HEK293 (cell line): Measurements from ENCODE around the gene DLG2.

Experiments
- CTCF ChIA-PET: fragments of 350-600 bp; formaldehyde crosslinking; extraction: SDS; loops from one replicate; lab custom pipeline; 2021; ENCODE audit warnings: antibody characterized with exemption; lab: Yijun Ruan, JAX
- POLR2A ChIA-PET: fragments of 300-600 bp; formaldehyde crosslinking; extraction: SDS; loops from one replicate; lab custom pipeline; 2020; ENCODE audit warnings: antibody characterized with exemption, inconsistent platforms; lab: Yijun Ruan, JAX
- H3K27ac ChIP-seq: fragments of 200-500 bp; sonication (Bioruptor generic); 2 replicates; pipeline ENCODE4 v1.5.1; 2014; ENCODE audit warnings: low read depth, low read length, control low read depth, inconsistent platforms; ENCODE audit errors: extremely low read depth
- H3K36me3 ChIP-seq, 2 experiments: fragments of 200-500 bp in 1 of 2; sonication (Bioruptor generic) in 1 of 2; 1 replicate in 1 of 2; 2 replicates in 1 of 2; pipeline ENCODE4 v1.5.1; 2014 to 2017; ENCODE audit warnings: inconsistent platforms in 2 of 2, low read length in 2 of 2; ENCODE audit not compliant: control insufficient read depth in 2 of 2, insufficient read depth in 1 of 2
- H3K4me1 ChIP-seq: fragments of 200-500 bp; sonication (Bioruptor generic); 2 replicates; pipeline ENCODE4 v1.5.1; 2014; ENCODE audit warnings: mild to moderate bottlenecking, low read length, inconsistent platforms; ENCODE audit not compliant: control insufficient read depth, insufficient read depth
- H3K4me3 ChIP-seq: 2 replicates; pipeline ENCODE4 v1.5.1; 2011; ENCODE audit warnings: low read depth, mild to moderate bottlenecking, control low read depth, low read length, moderate library complexity
- H3K9me3 ChIP-seq: fragments of 200-500 bp; sonication (Bioruptor generic); 2 replicates; pipeline ENCODE4 v1.5.1; 2014; ENCODE audit warnings: low read depth, low read length, inconsistent platforms; ENCODE audit not compliant: control insufficient read depth, insufficient read depth
- GLIS2 ChIP-seq: fragments of 450-650 bp; formaldehyde crosslinking; IDR thresholded peaks from 2 replicates; pipeline ENCODE4 v1.5.1; 2016; ENCODE audit warnings: missing biosample characterization, missing genetic modification characterization
- KLF16 ChIP-seq: fragments of 450-650 bp; formaldehyde crosslinking; IDR thresholded peaks from 2 replicates; pipeline ENCODE4 v1.5.1; 2017; ENCODE audit warnings: missing biosample characterization, missing genetic modification characterization
- MZF1 ChIP-seq: fragments of 450-650 bp; formaldehyde crosslinking; IDR thresholded peaks from 2 replicates; pipeline ENCODE4 v1.5.1; 2017; ENCODE audit warnings: missing biosample characterization, missing genetic modification characterization, borderline replicate concordance
- REPIN1 ChIP-seq: fragments of 450-650 bp; formaldehyde crosslinking; IDR thresholded peaks from 2 replicates; pipeline ENCODE4 v1.5.1; 2017; ENCODE audit warnings: missing biosample characterization, missing genetic modification characterization, low read depth
- SP2 ChIP-seq: fragments of 450-650 bp; formaldehyde crosslinking; IDR thresholded peaks from 2 replicates; pipeline ENCODE4 v1.5.1; 2016; ENCODE audit warnings: missing biosample characterization, missing genetic modification characterization
- TCF7L2 ChIP-seq: IDR thresholded peaks from 2 replicates; pipeline ENCODE4 v1.6.1; 2011; ENCODE audit warnings: low read depth, mild to moderate bottlenecking, inconsistent platforms, low read length, moderate library complexity, borderline replicate concordance
- WT1 ChIP-seq: fragments of 450-650 bp; formaldehyde crosslinking; IDR thresholded peaks from 2 replicates; pipeline ENCODE4 v1.5.1; 2016; ENCODE audit warnings: missing biosample characterization, missing genetic modification characterization
- ZBTB21 ChIP-seq: fragments of 450-650 bp; formaldehyde crosslinking; IDR thresholded peaks from 2 replicates; pipeline ENCODE4 v1.5.1; 2017; ENCODE audit warnings: missing biosample characterization, missing genetic modification characterization
- ZBTB48 ChIP-seq: fragments of 450-650 bp; formaldehyde crosslinking; IDR thresholded peaks from 2 replicates; pipeline ENCODE4 v1.5.1; 2016; ENCODE audit warnings: missing biosample characterization, missing genetic modification characterization
- ZBTB7A ChIP-seq: fragments of 450-650 bp; formaldehyde crosslinking; IDR thresholded peaks from 2 replicates; pipeline ENCODE4 v1.5.1; 2016; ENCODE audit warnings: low read depth, missing biosample characterization, missing genetic modification characterization
- ZEB2 ChIP-seq: fragments of 450-650 bp; formaldehyde crosslinking; IDR thresholded peaks from 2 replicates; pipeline ENCODE4 v1.5.1; 2016; ENCODE audit warnings: missing biosample characterization, missing genetic modification characterization
- ZFP37 ChIP-seq: fragments of 450-650 bp; formaldehyde crosslinking; IDR thresholded peaks from 2 replicates; pipeline ENCODE4 v1.5.1; 2016; ENCODE audit warnings: missing biosample characterization, missing genetic modification characterization
- ZFP69B ChIP-seq: fragments of 450-650 bp; formaldehyde crosslinking; IDR thresholded peaks from 2 replicates; pipeline ENCODE4 v1.5.1; 2016; ENCODE audit warnings: missing biosample characterization, missing genetic modification characterization
- ZNF148 ChIP-seq: fragments of 450-650 bp; formaldehyde crosslinking; IDR thresholded peaks from 2 replicates; pipeline ENCODE4 v1.5.0; 2017; ENCODE audit warnings: missing biosample characterization, missing genetic modification characterization, borderline replicate concordance
- ZNF184 ChIP-seq: fragments of 450-650 bp; IDR thresholded peaks from 2 replicates; pipeline ENCODE4 v1.5.1; 2018; ENCODE audit warnings: missing biosample characterization, mild to moderate bottlenecking, missing genetic modification characterization
- ZNF23 ChIP-seq: fragments of 450-650 bp; formaldehyde crosslinking; IDR thresholded peaks from 2 replicates; pipeline ENCODE4 v1.5.1; 2016; ENCODE audit warnings: missing biosample characterization, missing genetic modification characterization, borderline replicate concordance
- ZNF473 ChIP-seq: fragments of 450-650 bp; formaldehyde crosslinking; IDR thresholded peaks from 2 replicates; pipeline ENCODE4 v1.5.1; 2017; ENCODE audit warnings: missing biosample characterization, missing genetic modification characterization
- ZNF510 ChIP-seq: fragments of 450-650 bp; formaldehyde crosslinking; IDR thresholded peaks from 2 replicates; pipeline ENCODE4 v1.5.1; 2018; ENCODE audit warnings: mild to moderate bottlenecking, missing genetic modification characterization, missing biosample characterization; ENCODE audit not compliant: insufficient replicate concordance
- ZNF530 ChIP-seq: fragments of 450-650 bp; formaldehyde crosslinking; IDR thresholded peaks from 2 replicates; pipeline ENCODE4 v1.5.1; 2016; ENCODE audit warnings: low read depth, missing biosample characterization, missing genetic modification characterization
- ZNF544 ChIP-seq: fragments of 450-650 bp; formaldehyde crosslinking; IDR thresholded peaks from 2 replicates; pipeline ENCODE4 v1.5.0; 2017; ENCODE audit warnings: missing biosample characterization, missing genetic modification characterization
- ZNF561 ChIP-seq: fragments of 450-650 bp; IDR thresholded peaks from 2 replicates; pipeline ENCODE4 v1.5.1; 2018; ENCODE audit warnings: missing biosample characterization, missing genetic modification characterization, borderline replicate concordance
- ZNF585B ChIP-seq: fragments of 450-650 bp; formaldehyde crosslinking; IDR thresholded peaks from 2 replicates; pipeline ENCODE4 v1.5.1; 2016; ENCODE audit warnings: missing biosample characterization, missing genetic modification characterization
- ZNF624 ChIP-seq: fragments of 450-650 bp; formaldehyde crosslinking; IDR thresholded peaks from 2 replicates; pipeline ENCODE4 v1.5.1; 2017; ENCODE audit warnings: missing biosample characterization, missing genetic modification characterization
- ZNF626 ChIP-seq: fragments of 450-650 bp; sonication (Bioruptor Pico); formaldehyde crosslinking; IDR thresholded peaks from 2 replicates; pipeline ENCODE4 v1.5.1; 2018; ENCODE audit warnings: missing biosample characterization, missing genetic modification characterization, inconsistent platforms
- ZNF639 ChIP-seq: fragments of 450-650 bp; formaldehyde crosslinking; IDR thresholded peaks from 2 replicates; pipeline ENCODE4 v1.5.1; 2016; ENCODE audit warnings: missing biosample characterization, missing genetic modification characterization
- TF ChIP-seq, protein P1 (sequence below): fragments of 450-650 bp; IDR thresholded peaks from 2 replicates; pipeline ENCODE4 v1.5.1; 2018; ENCODE audit warnings: missing biosample characterization, missing genetic modification characterization

DLG2 gene

DNA sequence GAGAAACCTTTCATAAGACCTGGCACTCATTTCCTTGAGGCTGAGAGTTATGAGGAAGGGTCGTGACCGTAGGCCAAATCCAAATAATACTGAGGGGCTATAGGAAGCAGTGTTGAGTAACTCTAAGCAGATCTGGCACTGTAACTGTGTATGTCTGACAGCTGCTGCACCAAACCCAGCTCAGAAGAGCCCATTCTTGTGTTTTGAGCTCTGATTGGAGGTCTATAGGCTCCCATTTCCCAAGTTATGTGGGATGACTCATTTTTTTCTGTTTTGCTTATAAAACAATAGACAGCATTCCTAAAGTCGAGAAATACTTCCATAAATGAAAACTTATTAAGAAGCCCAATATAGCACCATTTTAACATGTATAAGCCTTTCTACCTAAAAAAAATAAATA lies 645.8 kb downstream of the DLG2 start (continued):
- TF ChIP-seq ZNF473 (no peak), ZFP69B (tag by site-specific recombination) (no peak)
- TF ChIP-seq, all 188 proteins: peak for 0

DNA sequence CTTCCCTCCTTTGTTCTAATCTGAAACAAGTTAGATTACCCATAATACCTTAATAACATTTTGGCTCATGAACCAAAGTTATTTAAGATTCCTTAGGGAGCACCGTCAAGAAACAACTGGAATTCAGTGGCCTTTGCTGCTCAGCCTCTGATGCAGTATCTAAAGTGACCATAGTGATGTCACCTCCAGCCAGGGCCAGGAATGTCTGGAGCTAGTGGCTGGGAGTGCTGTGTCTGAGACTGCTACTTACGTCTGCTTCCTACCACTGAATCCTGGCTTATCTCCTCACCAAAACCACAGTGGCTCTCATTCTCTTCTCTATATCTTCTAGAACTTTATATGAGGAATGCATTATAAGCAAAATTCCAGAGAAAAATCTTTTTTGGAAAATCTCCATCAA lies 658.0 kb downstream of the DLG2 start:
- H3K9me3 ChIP-seq: no peaks in the 10 kb centered on the region
- no peak overlapping the region for H3K4me3 ChIP-seq
- CTCF ChIA-PET: no interaction called here
- H3K4me1 ChIP-seq: no peaks in the 10 kb centered on the region
- POLR2A ChIA-PET: no interaction called here
- TF ChIP-seq WT1 (tag by site-specific recombination) (no peak), ZBTB48 (tag by site-specific recombination) (no peak), ZNF639 (tag by site-specific recombination) (no peak), ZNF626 (tag by site-specific recombination) (no peak), ZNF530 (tag by site-specific recombination) (no peak), MZF1 (tag by site-specific recombination) (no peak), TCF7L2 (no peak), ZBTB7A (tag by site-specific recombination) (no peak), GLIS2 (no peak), ZNF184 (tag by site-specific recombination) (no peak), ZFP37 (no peak)
- no peaks in the 10 kb centered on the region for H3K36me3 ChIP-seq
- H3K27ac ChIP-seq: no peak overlapping the region

DNA sequence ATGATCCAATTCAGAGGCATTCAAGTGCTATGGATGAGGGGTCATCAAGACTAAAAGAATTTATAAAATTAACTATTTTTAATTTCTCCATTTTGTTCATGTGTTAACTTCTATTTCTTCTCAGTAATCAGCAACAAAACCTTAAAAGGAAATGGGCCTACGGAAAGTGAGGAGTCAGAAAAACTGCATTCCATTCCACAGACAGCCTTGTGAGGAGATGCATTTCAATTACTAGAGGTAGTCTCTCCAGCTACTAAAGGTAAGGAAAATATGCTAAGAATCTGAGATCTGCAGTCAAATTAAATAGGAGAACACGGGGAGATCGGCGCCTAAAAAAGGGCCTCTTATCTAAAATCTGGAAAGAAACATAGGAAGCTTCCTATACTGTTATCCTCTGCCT lies 661.7 kb downstream of the DLG2 start:
- Histone ChIP-seq H3K4me3 (no peak overlapping the region), H3K9me3 (no peaks in the 10 kb centered on the region), H3K27ac (no peak overlapping the region), H3K4me1 (no peaks in the 10 kb centered on the region), H3K36me3 (no peaks in the 10 kb centered on the region)
- ChIA-PET POLR2A (no interaction called here), CTCF (interaction anchor here (0.6 kb wide), 1 partner anchor 140 kb away, joined by 4 read pairs; no protein-coding TSS in a partner anchor)
- no peak for TF ChIP-seq ZNF624
- TF ChIP-seq ZEB2: no peak
- no peak for TF ChIP-seq KLF16 (tag by site-specific recombination)
- TF ChIP-seq ZNF530 (tag by site-specific recombination): no peak
- no peak for TF ChIP-seq ZNF510 (tag by site-specific recombination)
- TF ChIP-seq ZNF544: no peak
- no peak for TF ChIP-seq SP2 (tag by site-specific recombination)
- no peak for TF ChIP-seq REPIN1 (tag by site-specific recombination)
- TF ChIP-seq ZNF148 (tag by site-specific recombination): no peak
- TF ChIP-seq, protein P1, sequence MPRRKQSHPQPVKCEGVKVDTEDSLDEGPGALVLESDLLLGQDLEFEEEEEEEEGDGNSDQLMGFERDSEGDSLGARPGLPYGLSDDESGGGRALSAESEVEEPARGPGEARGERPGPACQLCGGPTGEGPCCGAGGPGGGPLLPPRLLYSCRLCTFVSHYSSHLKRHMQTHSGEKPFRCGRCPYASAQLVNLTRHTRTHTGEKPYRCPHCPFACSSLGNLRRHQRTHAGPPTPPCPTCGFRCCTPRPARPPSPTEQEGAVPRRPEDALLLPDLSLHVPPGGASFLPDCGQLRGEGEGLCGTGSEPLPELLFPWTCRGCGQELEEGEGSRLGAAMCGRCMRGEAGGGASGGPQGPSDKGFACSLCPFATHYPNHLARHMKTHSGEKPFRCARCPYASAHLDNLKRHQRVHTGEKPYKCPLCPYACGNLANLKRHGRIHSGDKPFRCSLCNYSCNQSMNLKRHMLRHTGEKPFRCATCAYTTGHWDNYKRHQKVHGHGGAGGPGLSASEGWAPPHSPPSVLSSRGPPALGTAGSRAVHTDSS (tag by site-specific recombination): no peak
- TF ChIP-seq ZNF561 (tag by site-specific recombination): no peak
- TF ChIP-seq ZNF23 (tag by site-specific recombination): no peak
- no peak for TF ChIP-seq ZNF585B (tag by site-specific recombination)
- TF ChIP-seq ZBTB21: no peak
